HG03045 (cell line): ENCODE measurements around the gene ADGRG1.

Experiments used
- ATAC-seq: cut with Tn5 transposase; IDR thresholded peaks from one replicate; pipeline ENCODE4 v1.9.1; 2021; ENCODE audit warnings: mild to moderate bottlenecking, moderate library complexity; ENCODE audit not compliant: unreplicated experiment

The ADGRG1 gene

GRCh38 chr16:57680842-57681375, 52.5 kb downstream of the ADGRG1 start:
- ATAC-seq = no peak

- ATAC-seq = no peak
These were observed 53.7 kb downstream of the ADGRG1 start for GRCh38 chr16:57681950-57682728.

GRCh38 chr16:57682809-57683635, 54.6 kb downstream of the ADGRG1 start:
- no peak for ATAC-seq

GRCh38 chr16:57683636-57684545, 55.5 kb downstream of the ADGRG1 start:
- ATAC-seq = no peak

- no peak for ATAC-seq
These were observed 56.4 kb downstream of the ADGRG1 start for GRCh38 chr16:57684626-57685358.

- no peak for ATAC-seq
These were observed 57.2 kb downstream of the ADGRG1 start for GRCh38 chr16:57685633-57686032.

GRCh38 chr16:57686577-57686976, 58.1 kb downstream of the ADGRG1 start:
- ATAC-seq = no peak

GRCh38 chr16:57687363-57687929, 59.0 kb downstream of the ADGRG1 start:
- ATAC-seq = no peak

GRCh38 chr16:57688487-57688986, 60.1 kb downstream of the ADGRG1 start:
- ATAC-seq = no peak

GRCh38 chr16:57688987-57689761, 60.7 kb downstream of the ADGRG1 start:
- no peak for ATAC-seq

GRCh38 chr16:57689762-57690558, 61.5 kb downstream of the ADGRG1 start:
- peak; percentile 56 for ATAC-seq

GRCh38 chr16:57690782-57691471, 62.5 kb downstream of the ADGRG1 start:
- ATAC-seq = no peak

- ATAC-seq = no peak
These were observed 64.2 kb downstream of the ADGRG1 start for GRCh38 chr16:57692636-57693035.

GRCh38 chr16:57693550-57693949, 65.1 kb downstream of the ADGRG1 start:
- ATAC-seq = no peak

- ATAC-seq = no peak
These were observed 65.8 kb downstream of the ADGRG1 start for GRCh38 chr16:57694231-57694724.

GRCh38 chr16:57694725-57695679, 66.6 kb downstream of the ADGRG1 start, which contains the start of gene DRC7:
TSS of gene DRC7 (plus strand) at chr16:57694806. CDS start at chr16:57697950, 3,144 bp downstream.
- no peak for ATAC-seq
